K562 (cell line): ENCODE measurements around the gene LRP2. TPM values are rescaled to one million over a fixed set of nuclear protein-coding genes. Genes with fewer than 3 reads are reported as not detected.

Source experiments
- FOXP4 ChIP-seq: sonication (generic); formaldehyde crosslinking; IDR thresholded peaks from 2 replicates; pipeline ENCODE4 v1.8.0; 2022; ENCODE audit warnings: mild to moderate bottlenecking, missing genetic modification reagents, borderline replicate concordance
- JUND ChIP-seq, 2 experiments: IDR thresholded peaks; 2 replicates in 1 of 2; 3 replicates in 1 of 2; pipeline ENCODE4 v1.6.1; 2011; ENCODE audit warnings: borderline replicate concordance in 2 of 2, low read depth in 2 of 2, low read length in 2 of 2, improper control_type of control experiment in 1 of 2, missing biosample characterization in 1 of 2, missing genetic modification characterization in 1 of 2, missing genetic modification reagents in 1 of 2
- UBTF ChIP-seq, 2 experiments: IDR thresholded peaks; 2 replicates each; pipeline ENCODE4 v1.6.1; 2012; ENCODE audit warnings: improper control_type of control experiment in 2 of 2, low read depth in 2 of 2, low read length in 2 of 2, borderline replicate concordance in 1 of 2
- ZBTB40 ChIP-seq, 2 experiments: fragments of 450-650 bp in 1 of 2; sonication (generic) in 1 of 2; formaldehyde crosslinking in 1 of 2; IDR thresholded peaks; 2 replicates each; pipeline versions ENCODE4 v1.7.1 to v1.9.0; 2016 to 2022; ENCODE audit warnings: inconsistent platforms in 1 of 2, mild to moderate bottlenecking in 1 of 2, missing genetic modification reagents in 1 of 2
- polyA plus RNA-seq, 8 experiments: library from polyadenylated mRNA; depleted of rRNA in 4 of 8; stranded (reverse) in 5 of 8; unstranded in 3 of 8; fragments of >200 nt; fragmentation: Nextera tagmentation in 2 of 8; fragmentation: Illumina TruSeq in 1 of 8; extraction: Ambion mirVana in 2 of 8; extraction: Trizol in 1 of 8; gene quantifications; 2 replicates each; pipeline versions ENCODE4 v1.2.1 to v1.2.3, GENCODE V29; 2011 to 2014; ENCODE audit warnings: inconsistent platforms in 1 of 8, missing spikeins in 1 of 8
- total RNA-seq, 7 experiments: library from RNA; depleted of rRNA in 6 of 7; stranded (reverse); fragments of >200 nt in 6 of 7; fragmentation: Illumina TruSeq in 2 of 7; extraction: Trizol in 2 of 7; gene quantifications; 2 replicates each; pipeline versions ENCODE4 v1.2.1 to v1.2.3, GENCODE V29; 2011 to 2021; ENCODE audit warnings: low replicate concordance in 1 of 7

The LRP2 gene
- total and polyA plus RNA-seq, 9 of the 15 experiments (the other 6 are each of a cell fraction or from before 2014, with no cell fraction given): 0.04 to 0.18 (median 0.11) TPM; not detected in 1

- no peak for TF ChIP-seq ZBTB40 (IDR thresholded peaks at IDR 0.05)
- TF ChIP-seq ZBTB40 (CRISPR knock-in tag; IDR thresholded peaks at IDR 0.05): no peak
- no peak for TF ChIP-seq FOXP4 (CRISPR knock-in tag)
- TF ChIP-seq UBTF (IDR thresholded peaks at IDR 0.05; ENCODE audit: borderline replicate concordance in 1 of 2, low read depth in 2 of 2, low read length in 2 of 2): no peak
- TF ChIP-seq JUND (IDR thresholded peaks at IDR 0.05; ENCODE audit: borderline replicate concordance, low read depth, low read length): no peak
- TF ChIP-seq JUND (tag; IDR thresholded peaks at IDR 0.05; ENCODE audit: borderline replicate concordance, low read depth, low read length): no peak
These were observed 136.4 kb downstream of the LRP2 start (continued) for GRCh38 chr2:169225906-169226305.
